ENCODE data around the gene TRPT1. TPM values are rescaled to one million over a fixed set of nuclear protein-coding genes. Genes with fewer than 3 reads are reported as not detected.
A peak's percentile ranks its signal among the peaks of the same experiment; 100 is the strongest.

The TRPT1 gene
- total RNA-seq, 3 donors from 2014 or later (not counting 1 experiment from before 2014, with no cell fraction given) = 22.7 to 30.8 (median 28.5) TPM

DNA sequence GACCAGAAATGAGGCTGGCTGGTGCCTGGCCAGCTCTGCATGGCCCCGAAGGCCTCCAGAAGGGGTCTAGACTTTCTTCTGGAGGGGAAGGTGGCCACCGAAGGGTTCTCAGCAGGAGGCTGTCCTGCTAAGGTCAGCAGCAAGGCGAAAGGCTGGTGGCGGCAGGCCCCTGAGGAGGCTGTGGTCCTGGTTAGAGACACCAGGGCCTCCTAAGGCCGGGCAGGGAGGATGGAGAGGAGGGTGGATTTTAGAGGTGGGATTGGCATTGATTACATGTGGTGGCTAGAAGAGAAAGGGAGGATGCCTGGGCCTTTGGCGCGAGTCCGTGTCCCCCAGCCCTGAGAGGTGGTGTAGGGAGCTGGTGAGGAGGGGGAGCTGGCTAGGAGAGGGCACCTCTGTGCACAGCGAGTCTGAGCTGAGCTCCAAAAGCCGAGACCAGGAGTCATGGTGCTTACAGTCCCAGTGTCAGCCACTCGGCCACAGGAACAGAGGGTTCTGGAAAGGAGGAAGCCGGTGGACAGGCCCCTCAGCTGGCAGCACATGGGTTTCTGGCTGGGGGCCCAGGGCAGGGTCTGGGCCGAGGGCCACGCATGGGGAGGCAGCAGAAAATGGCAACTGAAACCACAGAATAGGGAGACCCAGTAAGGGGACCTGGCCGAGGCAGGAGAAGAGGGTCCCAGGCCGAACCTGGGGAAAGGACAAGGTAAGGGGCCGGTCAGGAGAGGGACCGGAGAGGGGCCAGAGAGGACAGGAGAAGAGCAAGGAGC lies 17.0 kb downstream of the TRPT1 start:
- no peaks in the 10 kb centered on the region for H3K27me3 ChIP-seq (ENCODE audit: control insufficient read depth, insufficient read depth, low read length)
- Mint-ChIP-seq H3K27me3 (ENCODE audit: low read depth in 2 of 2) (no peaks in the 10 kb centered on the region), H3K36me3 (peaks cover 8% of the 10 kb centered on the region), H3K4me1 (peaks cover 38 to 62% of the 10 kb centered on the region in 2 donors), H3K9me3 (no peaks in the 10 kb centered on the region), H3K4me3 (peak overlapping the region; percentile 72), H3K27ac (peak overlapping the region; percentile 88 to 96)
- no peak overlapping the region for H3K4me3 ChIP-seq (ENCODE audit: low read length)
- no peaks in the 10 kb centered on the region for H3K9me3 ChIP-seq (ENCODE audit: control insufficient read depth, insufficient read depth, low read length)
- TF ChIP-seq, protein P1, sequence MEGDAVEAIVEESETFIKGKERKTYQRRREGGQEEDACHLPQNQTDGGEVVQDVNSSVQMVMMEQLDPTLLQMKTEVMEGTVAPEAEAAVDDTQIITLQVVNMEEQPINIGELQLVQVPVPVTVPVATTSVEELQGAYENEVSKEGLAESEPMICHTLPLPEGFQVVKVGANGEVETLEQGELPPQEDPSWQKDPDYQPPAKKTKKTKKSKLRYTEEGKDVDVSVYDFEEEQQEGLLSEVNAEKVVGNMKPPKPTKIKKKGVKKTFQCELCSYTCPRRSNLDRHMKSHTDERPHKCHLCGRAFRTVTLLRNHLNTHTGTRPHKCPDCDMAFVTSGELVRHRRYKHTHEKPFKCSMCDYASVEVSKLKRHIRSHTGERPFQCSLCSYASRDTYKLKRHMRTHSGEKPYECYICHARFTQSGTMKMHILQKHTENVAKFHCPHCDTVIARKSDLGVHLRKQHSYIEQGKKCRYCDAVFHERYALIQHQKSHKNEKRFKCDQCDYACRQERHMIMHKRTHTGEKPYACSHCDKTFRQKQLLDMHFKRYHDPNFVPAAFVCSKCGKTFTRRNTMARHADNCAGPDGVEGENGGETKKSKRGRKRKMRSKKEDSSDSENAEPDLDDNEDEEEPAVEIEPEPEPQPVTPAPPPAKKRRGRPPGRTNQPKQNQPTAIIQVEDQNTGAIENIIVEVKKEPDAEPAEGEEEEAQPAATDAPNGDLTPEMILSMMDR (IDR thresholded peaks at IDR 0.05) = no peak
- no peak for ATAC-seq
- DNase-seq = no peak
- H3K4me1 ChIP-seq (ENCODE audit: control insufficient read depth, insufficient read depth, low read length) = peaks cover 50% of the 10 kb centered on the region
- H3K36me3 ChIP-seq (ENCODE audit: control insufficient read depth, insufficient read depth, low read length) = peaks cover 42% of the 10 kb centered on the region
- H3K27ac ChIP-seq (ENCODE audit: low read length) = peak overlapping the region; percentile 89
- WGBS (ENCODE audit: insufficient coverage) = 88% methylated on average over 18 of the region's 18 CpGs
- intact Hi-C loops (cut with micrococcal nuclease) = loop anchor here (5.0 kb wide), 1 partner anchor 133 kb away; the partner anchor contains the start of gene CCDC88B

DNA sequence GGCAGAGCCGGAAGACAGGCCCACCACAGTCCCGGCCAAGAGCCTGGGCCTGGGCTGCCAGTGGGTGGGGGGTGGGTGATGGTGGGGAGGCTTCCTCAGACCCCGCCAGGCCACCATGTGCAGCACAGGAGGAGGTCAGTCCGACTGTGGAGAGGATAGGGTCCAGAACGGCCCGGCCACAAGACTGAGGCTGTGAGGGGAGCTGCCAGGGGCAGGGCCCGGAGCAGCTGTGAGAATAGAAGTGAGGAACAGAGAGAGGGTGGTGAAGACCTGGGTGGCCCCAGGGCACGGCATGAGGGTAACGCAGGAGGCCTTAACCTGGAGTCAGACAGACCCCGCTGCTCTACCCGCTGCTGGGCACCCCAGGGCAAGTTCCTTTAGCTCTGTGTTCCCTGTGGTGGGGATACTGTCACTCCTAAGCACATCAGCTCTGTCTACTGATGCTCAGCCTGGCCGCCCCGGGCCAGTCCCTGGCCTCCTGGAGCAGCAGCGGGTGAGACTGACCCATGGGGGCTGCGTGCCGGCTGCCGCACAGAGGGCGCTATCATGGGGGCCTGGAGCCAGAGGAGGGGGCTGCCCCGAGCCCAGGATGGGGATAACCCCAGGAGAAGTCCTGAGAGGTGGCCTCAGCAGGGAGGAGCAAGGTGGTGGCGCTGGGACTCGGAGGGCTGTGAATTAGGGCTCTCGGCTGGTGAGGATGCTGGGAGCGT lies 17.7 kb downstream of the TRPT1 start:
- H3K27me3 Mint-ChIP-seq (ENCODE audit: low read depth in 2 of 2) = no peaks in the 10 kb centered on the region
- H3K4me1 Mint-ChIP-seq = peaks cover 38 to 58% of the 10 kb centered on the region in 2 donors
- peak overlapping the region; percentile 89 for H3K27ac ChIP-seq (ENCODE audit: low read length)
- H3K4me3 ChIP-seq (ENCODE audit: low read length) = peak overlapping the region; percentile 91
- no peaks in the 10 kb centered on the region for H3K27me3 ChIP-seq (ENCODE audit: control insufficient read depth, insufficient read depth, low read length)
- H3K36me3 ChIP-seq (ENCODE audit: control insufficient read depth, insufficient read depth, low read length) = peaks cover 49% of the 10 kb centered on the region
- TF ChIP-seq, protein P1 (IDR thresholded peaks at IDR 0.05) = no peak
- intact Hi-C loops (cut with micrococcal nuclease) = loop anchor here (5.0 kb wide), 1 partner anchor 134 kb away; the partner anchor contains the start of gene CCDC88B
- no peaks in the 10 kb centered on the region for H3K9me3 Mint-ChIP-seq
- peaks cover 13% of the 10 kb centered on the region for H3K36me3 Mint-ChIP-seq
- H3K4me1 ChIP-seq (ENCODE audit: control insufficient read depth, insufficient read depth, low read length) = peaks cover 50% of the 10 kb centered on the region
- H3K4me3 Mint-ChIP-seq = peak overlapping the region; percentile 92
- no peaks in the 10 kb centered on the region for H3K9me3 ChIP-seq (ENCODE audit: control insufficient read depth, insufficient read depth, low read length)
- WGBS (ENCODE audit: insufficient coverage) = 54% methylated on average over 23 of the region's 23 CpGs
- H3K27ac Mint-ChIP-seq = peak overlapping the region; percentile 88 to 96
- ATAC-seq (peak in 2 of 3 donors; percentile 2 to 5), DNase-seq (no peak)

DNA sequence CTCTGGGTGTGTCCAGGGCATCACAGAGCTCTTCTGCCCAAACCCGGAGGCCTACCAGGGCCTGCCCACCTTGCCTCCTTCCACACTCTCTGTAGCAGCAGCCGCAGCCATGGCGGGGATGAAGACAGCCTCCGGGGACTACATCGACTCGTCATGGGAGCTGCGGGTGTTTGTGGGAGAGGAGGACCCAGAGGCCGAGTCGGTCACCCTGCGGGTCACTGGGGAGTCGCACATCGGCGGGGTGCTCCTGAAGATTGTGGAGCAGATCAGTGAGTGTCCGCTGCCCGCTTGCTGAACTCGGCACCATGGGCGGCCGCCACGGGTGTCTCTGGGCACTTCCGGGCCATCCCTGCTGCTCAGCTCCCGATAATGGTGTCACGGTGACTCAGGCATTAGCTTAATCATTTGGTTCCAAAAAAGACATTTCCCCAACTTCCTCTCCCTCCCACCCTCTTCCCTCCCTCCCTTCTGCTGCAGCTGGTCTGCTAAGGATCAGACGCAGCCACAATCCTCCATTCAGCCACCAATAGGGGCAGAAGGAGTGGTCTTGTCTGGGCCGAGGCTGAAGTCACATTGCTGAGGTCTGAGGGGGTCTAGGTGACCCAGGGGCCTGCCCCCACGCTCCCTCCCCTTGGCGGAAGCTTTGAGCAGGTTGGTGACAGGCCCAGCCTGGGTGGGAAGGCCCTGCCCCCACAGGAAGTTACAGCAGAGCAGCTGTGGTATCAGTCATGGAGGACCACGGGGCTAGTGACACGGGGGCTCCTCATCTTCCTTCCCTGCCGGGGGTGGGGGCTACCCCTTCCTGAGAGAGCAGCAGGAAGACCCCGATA lies 18.5 kb downstream of the TRPT1 start:
- peak; percentile 73 to 83 for DNase-seq
- Histone ChIP-seq H3K36me3 (ENCODE audit: control insufficient read depth, insufficient read depth, low read length) (peaks cover 55% of the 10 kb centered on the region), H3K4me3 (ENCODE audit: low read length) (peak overlapping the region; percentile 91), H3K27ac (ENCODE audit: low read length) (peak overlapping the region; percentile 89), H3K9me3 (ENCODE audit: control insufficient read depth, insufficient read depth, low read length) (no peaks in the 10 kb centered on the region), H3K4me1 (ENCODE audit: control insufficient read depth, insufficient read depth, low read length) (peaks cover 50% of the 10 kb centered on the region), H3K27me3 (ENCODE audit: control insufficient read depth, insufficient read depth, low read length) (no peaks in the 10 kb centered on the region)
- Mint-ChIP-seq H3K9me3 (no peaks in the 10 kb centered on the region), H3K27ac (peak overlapping the region; percentile 88 to 96), H3K4me3 (peak overlapping the region; percentile 92), H3K27me3 (ENCODE audit: low read depth in 2 of 2) (no peaks in the 10 kb centered on the region), H3K36me3 (peaks cover 13% of the 10 kb centered on the region), H3K4me1 (peaks cover 34 to 56% of the 10 kb centered on the region in 2 donors)
- 0% methylated on average over 29 of the region's 30 CpGs for WGBS (ENCODE audit: insufficient coverage)
- TF ChIP-seq, protein P1 (IDR thresholded peaks at IDR 0.05) = no peak
- peak; percentile 78 to 87 (median 80) for ATAC-seq
- intact Hi-C loops (cut with micrococcal nuclease) = loop anchor here (1.0 to 5.0 kb wide), 5 partner anchors 21 to 135 kb away; partner anchors contain the start of genes BAD, CCDC88B, DNAJC4 and STIP1
